Measurements from ENCODE around the gene AGBL4. TPM values are rescaled to one million over a fixed set of nuclear protein-coding genes. Genes with fewer than 3 reads are reported as not detected.

The AGBL4 gene
- total and polyA plus RNA-seq, 2 of the 4 experiments (the other 2 are of a cell fraction) = not detected

DNA sequence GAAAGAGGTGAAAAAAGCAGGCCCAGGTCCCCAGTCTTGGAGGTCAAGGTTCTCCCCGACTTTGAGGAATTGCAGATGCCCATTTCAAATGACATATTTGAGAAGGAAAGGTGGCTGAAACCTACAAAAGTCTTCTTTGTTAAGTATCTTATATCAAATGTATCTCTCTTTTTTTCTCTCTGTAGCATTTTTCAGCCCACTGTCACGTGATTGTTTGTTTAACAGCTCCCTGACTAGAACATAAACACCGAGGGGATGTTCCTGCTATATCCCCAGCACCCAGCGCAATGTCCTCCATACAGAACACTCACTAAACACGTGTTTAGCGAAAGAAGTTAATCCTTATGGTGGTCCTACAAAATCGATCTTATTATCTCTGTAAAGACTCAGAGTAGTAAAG lies 1274.7 kb downstream of the AGBL4 start:
- no peak overlapping the region for H3K27ac ChIP-seq (ENCODE audit: insufficient read depth, low read length)
- H2AK5ac ChIP-seq (ENCODE audit: low read depth, low read length) = no peak overlapping the region
- no peak overlapping the region for H3K14ac ChIP-seq (replicated peaks; ENCODE audit: low read depth, low read length)
- H3K4ac ChIP-seq (ENCODE audit: low read depth, low read length) = no peak overlapping the region
- no peak overlapping the region for H2BK5ac ChIP-seq (ENCODE audit: low read depth, low read length, poor library complexity, severe bottlenecking)
- ChIA-PET CTCF (no interaction called here), POLR2A (ENCODE audit: unreplicated experiment) (no interaction called here)
- in situ Hi-C loops (cut with MboI; ENCODE audit: low sequenced_read_pairs) (no loop called here), intact Hi-C loops (cut with micrococcal nuclease) (no loop called here), dilution Hi-C loops (cut with HindIII; ENCODE audit: low sequenced_read_pairs, unreplicated experiment) (no loop called here)
- H4K91ac ChIP-seq (ENCODE audit: insufficient read depth, low read depth, low read length) = no peak overlapping the region
- H3K27me3 ChIP-seq (ENCODE audit: control insufficient read depth, insufficient read depth, low read length) = no peaks in the 10 kb centered on the region
- H2AFZ ChIP-seq (replicated peaks; ENCODE audit: low read length, poor library complexity) = no peak overlapping the region
- no peak overlapping the region for H3K4me2 ChIP-seq (ENCODE audit: low read depth, low read length)
- H2BK20ac ChIP-seq (ENCODE audit: low read depth, low read length) = no peak overlapping the region
- ATAC-seq (ENCODE audit: low read depth) (no peak), DNase-seq (no peak)
- no peak overlapping the region for H2BK120ac ChIP-seq (ENCODE audit: low read depth, low read length)
- no peak overlapping the region for H4K5ac ChIP-seq (ENCODE audit: low read depth, low read length)
- no peak overlapping the region for H3K56ac ChIP-seq (ENCODE audit: extremely low read depth, insufficient read depth, low read length)
- no peaks in the 10 kb centered on the region for H3K4me1 ChIP-seq (ENCODE audit: control insufficient read depth, insufficient read depth, low read length)
- no peaks in the 10 kb centered on the region for H4K20me1 ChIP-seq (ENCODE audit: insufficient read depth, low read length)
- 33% methylated on average over 2 of the region's 7 CpGs; no CpG with 5 or more reads in 1 of the 2 experiments for WGBS, 2 experiments (ENCODE audit: extremely low coverage in 2 of 2, insufficient read length in 1 of 2)
- H2AK9ac ChIP-seq (replicated peaks; ENCODE audit: low read depth, low read length, poor library complexity) = no peak overlapping the region
- no peak for TF ChIP-seq CTCF (conservative IDR thresholded peaks at IDR 0.05; ENCODE audit: low read depth, low read length)
- TF ChIP-seq CHD1 (IDR thresholded peaks at IDR 0.05; ENCODE audit: low read depth, low read length) = no peak
- no peak for TF ChIP-seq POLR2A (IDR thresholded peaks at IDR 0.05; ENCODE audit: low read depth, low read length)
- no peak for TF ChIP-seq RAD21 (IDR thresholded peaks at IDR 0.05; ENCODE audit: low read length)
- TF ChIP-seq MAZ (IDR thresholded peaks at IDR 0.05; ENCODE audit: borderline replicate concordance, low read depth, low read length) = no peak
- TF ChIP-seq BHLHE40 (IDR thresholded peaks at IDR 0.05; ENCODE audit: low read depth, low read length) = no peak
- TF ChIP-seq MXI1 (IDR thresholded peaks at IDR 0.05; ENCODE audit: borderline replicate concordance, low read depth, low read length) = no peak
- TF ChIP-seq NFE2L2 (IDR thresholded peaks at IDR 0.05; ENCODE audit: low read depth, low read length) = no peak
- TF ChIP-seq SMC3 (IDR thresholded peaks at IDR 0.05; ENCODE audit: low read depth, low read length) = no peak
- TF ChIP-seq RFX5 (IDR thresholded peaks at IDR 0.05; ENCODE audit: low read depth, low read length) = no peak
- no peak for TF ChIP-seq RCOR1 (IDR thresholded peaks at IDR 0.05; ENCODE audit: insufficient replicate concordance, low read length)
- no peak for TF ChIP-seq FOS (IDR thresholded peaks at IDR 0.05; ENCODE audit: low read depth, low read length)
- no peak for TF ChIP-seq CEBPB (IDR thresholded peaks at IDR 0.05; ENCODE audit: low read depth, low read length)
- H3K79me1 ChIP-seq (ENCODE audit: low read depth in 1 of 2, low read length in 2 of 2) = no peaks in the 10 kb centered on the region
- H3K23ac ChIP-seq (ENCODE audit: low read depth, low read length) = no peak overlapping the region
- H3K9me1 ChIP-seq (ENCODE audit: insufficient read depth, low read length) = no peaks in the 10 kb centered on the region
- no peak overlapping the region for H3K18ac ChIP-seq (ENCODE audit: low read depth, low read length)
- H3K9me3 ChIP-seq (ENCODE audit: control insufficient read depth, insufficient read depth, low read length) = no peaks in the 10 kb centered on the region
- H3K36me3 ChIP-seq (ENCODE audit: control insufficient read depth, insufficient read depth, low read length) = no peaks in the 10 kb centered on the region
- no TSS peak for BruUV-seq (replicated peaks)
- H3K4me3 ChIP-seq (ENCODE audit: insufficient read depth, low read depth, low read length) = no peak overlapping the region
- H4K8ac ChIP-seq (ENCODE audit: low read depth in 2 of 2, low read length in 2 of 2) = no peak overlapping the region
- H3K9ac ChIP-seq (ENCODE audit: low read depth, low read length) = no peak overlapping the region
- no peak overlapping the region for H2BK15ac ChIP-seq (ENCODE audit: low read depth, low read length)
